H1 (cell line): Measurements from ENCODE around the gene KIR3DL2. TPM values are rescaled to one million over a fixed set of nuclear protein-coding genes. Genes with fewer than 3 reads are reported as not detected.

Source experiments
- ASH2L ChIP-seq: fragments of 200-600, 300-600 bp; sonication (generic); IDR thresholded peaks from one replicate; pipeline ENCODE4 v1.7.1; 2017; ENCODE audit warnings: low read length
- CEBPB ChIP-seq: IDR thresholded peaks from 2 replicates; pipeline ENCODE4 v1.6.1; 2012; ENCODE audit warnings: low read depth, low read length
- E2F6 ChIP-seq: IDR thresholded peaks from 2 replicates; pipeline ENCODE4 v1.6.1; 2012; ENCODE audit warnings: inconsistent platforms
- FOSL1 ChIP-seq: IDR thresholded peaks from 2 replicates; pipeline ENCODE4 v1.6.1; 2011; ENCODE audit warnings: mild to moderate bottlenecking, low read depth, low read length, moderate library complexity; ENCODE audit not compliant: insufficient read depth
- JUND ChIP-seq: IDR thresholded peaks from 2 replicates; pipeline ENCODE4 v1.6.1; 2011; ENCODE audit warnings: mild to moderate bottlenecking, improper control_type of control experiment, low read length
- KDM1A ChIP-seq: fragments of 200-600, 300-600 bp; sonication (generic); IDR thresholded peaks from 2 replicates; pipeline ENCODE4 v1.7.1; 2016; ENCODE audit warnings: mild to moderate bottlenecking, low read length, borderline replicate concordance
- TCF12 ChIP-seq: IDR thresholded peaks from 2 replicates; pipeline ENCODE4 v1.6.1; 2011; ENCODE audit warnings: low read depth, mild to moderate bottlenecking, low read length
- polyA plus RNA-seq, 7 experiments: library from polyadenylated mRNA; depleted of rRNA in 3 of 7; stranded (reverse) in 5 of 7; unstranded in 2 of 7; fragments of >200 nt in 5 of 7; fragments of 200-250 nt in 2 of 7; gene quantifications; 1 replicate in 5 of 7; 2 replicates in 1 of 7; 4 replicates in 1 of 7; pipeline versions ENCODE4 v1.2.1 to v1.2.3, GENCODE V29; 2011 to 2013; ENCODE audit warnings: missing spikeins in 2 of 7, mixed read lengths in 2 of 7
- total RNA-seq: library from RNA; stranded (reverse); fragmentation: NEBNext Ultra II Directional; extraction: Animal tissue kit (Norgen Biotek cat#: 25700); gene quantifications from 2 replicates; pipeline ENCODE4 v1.2.1, GENCODE V29; 2021
- TF ChIP-seq, protein P1 (sequence below): fragments of 300-600 bp; sonication (generic); IDR thresholded peaks from 2 replicates; pipeline ENCODE4 v1.7.1; 2012; ENCODE audit warnings: low read length, moderate library complexity, mild to moderate bottlenecking, inconsistent platforms; ENCODE audit not compliant: insufficient replicate concordance

KIR3DL2 gene
- total and polyA plus RNA-seq, 2 of the 8 experiments (the other 6 are each of a cell fraction or from before 2014, with no cell fraction given), result not detected

GRCh38 chr19:54804101-54804500 is 46.1 kb upstream of the KIR3DL2 start (continued):
- TF ChIP-seq, protein P1, sequence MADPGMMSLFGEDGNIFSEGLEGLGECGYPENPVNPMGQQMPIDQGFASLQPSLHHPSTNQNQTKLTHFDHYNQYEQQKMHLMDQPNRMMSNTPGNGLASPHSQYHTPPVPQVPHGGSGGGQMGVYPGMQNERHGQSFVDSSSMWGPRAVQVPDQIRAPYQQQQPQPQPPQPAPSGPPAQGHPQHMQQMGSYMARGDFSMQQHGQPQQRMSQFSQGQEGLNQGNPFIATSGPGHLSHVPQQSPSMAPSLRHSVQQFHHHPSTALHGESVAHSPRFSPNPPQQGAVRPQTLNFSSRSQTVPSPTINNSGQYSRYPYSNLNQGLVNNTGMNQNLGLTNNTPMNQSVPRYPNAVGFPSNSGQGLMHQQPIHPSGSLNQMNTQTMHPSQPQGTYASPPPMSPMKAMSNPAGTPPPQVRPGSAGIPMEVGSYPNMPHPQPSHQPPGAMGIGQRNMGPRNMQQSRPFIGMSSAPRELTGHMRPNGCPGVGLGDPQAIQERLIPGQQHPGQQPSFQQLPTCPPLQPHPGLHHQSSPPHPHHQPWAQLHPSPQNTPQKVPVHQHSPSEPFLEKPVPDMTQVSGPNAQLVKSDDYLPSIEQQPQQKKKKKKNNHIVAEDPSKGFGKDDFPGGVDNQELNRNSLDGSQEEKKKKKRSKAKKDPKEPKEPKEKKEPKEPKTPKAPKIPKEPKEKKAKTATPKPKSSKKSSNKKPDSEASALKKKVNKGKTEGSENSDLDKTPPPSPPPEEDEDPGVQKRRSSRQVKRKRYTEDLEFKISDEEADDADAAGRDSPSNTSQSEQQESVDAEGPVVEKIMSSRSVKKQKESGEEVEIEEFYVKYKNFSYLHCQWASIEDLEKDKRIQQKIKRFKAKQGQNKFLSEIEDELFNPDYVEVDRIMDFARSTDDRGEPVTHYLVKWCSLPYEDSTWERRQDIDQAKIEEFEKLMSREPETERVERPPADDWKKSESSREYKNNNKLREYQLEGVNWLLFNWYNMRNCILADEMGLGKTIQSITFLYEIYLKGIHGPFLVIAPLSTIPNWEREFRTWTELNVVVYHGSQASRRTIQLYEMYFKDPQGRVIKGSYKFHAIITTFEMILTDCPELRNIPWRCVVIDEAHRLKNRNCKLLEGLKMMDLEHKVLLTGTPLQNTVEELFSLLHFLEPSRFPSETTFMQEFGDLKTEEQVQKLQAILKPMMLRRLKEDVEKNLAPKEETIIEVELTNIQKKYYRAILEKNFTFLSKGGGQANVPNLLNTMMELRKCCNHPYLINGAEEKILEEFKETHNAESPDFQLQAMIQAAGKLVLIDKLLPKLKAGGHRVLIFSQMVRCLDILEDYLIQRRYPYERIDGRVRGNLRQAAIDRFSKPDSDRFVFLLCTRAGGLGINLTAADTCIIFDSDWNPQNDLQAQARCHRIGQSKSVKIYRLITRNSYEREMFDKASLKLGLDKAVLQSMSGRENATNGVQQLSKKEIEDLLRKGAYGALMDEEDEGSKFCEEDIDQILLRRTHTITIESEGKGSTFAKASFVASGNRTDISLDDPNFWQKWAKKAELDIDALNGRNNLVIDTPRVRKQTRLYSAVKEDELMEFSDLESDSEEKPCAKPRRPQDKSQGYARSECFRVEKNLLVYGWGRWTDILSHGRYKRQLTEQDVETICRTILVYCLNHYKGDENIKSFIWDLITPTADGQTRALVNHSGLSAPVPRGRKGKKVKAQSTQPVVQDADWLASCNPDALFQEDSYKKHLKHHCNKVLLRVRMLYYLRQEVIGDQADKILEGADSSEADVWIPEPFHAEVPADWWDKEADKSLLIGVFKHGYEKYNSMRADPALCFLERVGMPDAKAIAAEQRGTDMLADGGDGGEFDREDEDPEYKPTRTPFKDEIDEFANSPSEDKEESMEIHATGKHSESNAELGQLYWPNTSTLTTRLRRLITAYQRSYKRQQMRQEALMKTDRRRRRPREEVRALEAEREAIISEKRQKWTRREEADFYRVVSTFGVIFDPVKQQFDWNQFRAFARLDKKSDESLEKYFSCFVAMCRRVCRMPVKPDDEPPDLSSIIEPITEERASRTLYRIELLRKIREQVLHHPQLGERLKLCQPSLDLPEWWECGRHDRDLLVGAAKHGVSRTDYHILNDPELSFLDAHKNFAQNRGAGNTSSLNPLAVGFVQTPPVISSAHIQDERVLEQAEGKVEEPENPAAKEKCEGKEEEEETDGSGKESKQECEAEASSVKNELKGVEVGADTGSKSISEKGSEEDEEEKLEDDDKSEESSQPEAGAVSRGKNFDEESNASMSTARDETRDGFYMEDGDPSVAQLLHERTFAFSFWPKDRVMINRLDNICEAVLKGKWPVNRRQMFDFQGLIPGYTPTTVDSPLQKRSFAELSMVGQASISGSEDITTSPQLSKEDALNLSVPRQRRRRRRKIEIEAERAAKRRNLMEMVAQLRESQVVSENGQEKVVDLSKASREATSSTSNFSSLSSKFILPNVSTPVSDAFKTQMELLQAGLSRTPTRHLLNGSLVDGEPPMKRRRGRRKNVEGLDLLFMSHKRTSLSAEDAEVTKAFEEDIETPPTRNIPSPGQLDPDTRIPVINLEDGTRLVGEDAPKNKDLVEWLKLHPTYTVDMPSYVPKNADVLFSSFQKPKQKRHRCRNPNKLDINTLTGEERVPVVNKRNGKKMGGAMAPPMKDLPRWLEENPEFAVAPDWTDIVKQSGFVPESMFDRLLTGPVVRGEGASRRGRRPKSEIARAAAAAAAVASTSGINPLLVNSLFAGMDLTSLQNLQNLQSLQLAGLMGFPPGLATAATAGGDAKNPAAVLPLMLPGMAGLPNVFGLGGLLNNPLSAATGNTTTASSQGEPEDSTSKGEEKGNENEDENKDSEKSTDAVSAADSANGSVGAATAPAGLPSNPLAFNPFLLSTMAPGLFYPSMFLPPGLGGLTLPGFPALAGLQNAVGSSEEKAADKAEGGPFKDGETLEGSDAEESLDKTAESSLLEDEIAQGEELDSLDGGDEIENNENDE, result no peak
- no peak for TF ChIP-seq CEBPB
- TF ChIP-seq JUND, result no peak
- no peak for TF ChIP-seq KDM1A
- TF ChIP-seq E2F6, result no peak
- no peak for TF ChIP-seq TCF12
- TF ChIP-seq FOSL1, result no peak
- TF ChIP-seq ASH2L, result no peak
- TF ChIP-seq, all 59 proteins: peak for 0
